Liver (tissue), 3 donors: ENCODE results near the gene HYAL1.
"Not testable (repeated sequence)": the region's sequence is repeated elsewhere in the genome, so short reads cannot be mapped to it uniquely, and the experiment has no call there.

Source experiments
- HNF4A ChIP-seq, 2 donors: conservative IDR thresholded peaks; 2 replicates each; pipeline ENCODE4 v1.6.1; 2016; ENCODE audit warnings: antibody characterized with exemption in 2 of 2, mild to moderate bottlenecking in 2 of 2
- RAD21 ChIP-seq, 2 donors: IDR thresholded peaks; 2 replicates each; pipeline ENCODE4 v1.6.1; 2016; ENCODE audit warnings: antibody characterized with exemption in 2 of 2, mild to moderate bottlenecking in 2 of 2
- TF ChIP-seq, protein P1 (sequence below): IDR thresholded peaks from 2 replicates; pipeline ENCODE4 v1.6.1; 2016; ENCODE audit warnings: antibody characterized with exemption, mild to moderate bottlenecking
- TF ChIP-seq, protein P2 (sequence below): fragments of 150-350 bp; IDR thresholded peaks from 2 replicates; pipeline ENCODE4 v1.5.1; 2017; ENCODE audit warnings: improper control_type of control experiment, low read depth, low read length; ENCODE audit not compliant: missing input control
- donor health status: healthy.
- donor health status: healthy.

GRCh38 chr3:50284121-50284520, 19.3 kb downstream of the HYAL1 start:
- TF ChIP-seq RAD21 (IDR thresholded peaks at IDR 0.05); HNF4A (conservative IDR thresholded peaks at IDR 0.05): not testable (repeated sequence)
- TF ChIP-seq, protein P1, sequence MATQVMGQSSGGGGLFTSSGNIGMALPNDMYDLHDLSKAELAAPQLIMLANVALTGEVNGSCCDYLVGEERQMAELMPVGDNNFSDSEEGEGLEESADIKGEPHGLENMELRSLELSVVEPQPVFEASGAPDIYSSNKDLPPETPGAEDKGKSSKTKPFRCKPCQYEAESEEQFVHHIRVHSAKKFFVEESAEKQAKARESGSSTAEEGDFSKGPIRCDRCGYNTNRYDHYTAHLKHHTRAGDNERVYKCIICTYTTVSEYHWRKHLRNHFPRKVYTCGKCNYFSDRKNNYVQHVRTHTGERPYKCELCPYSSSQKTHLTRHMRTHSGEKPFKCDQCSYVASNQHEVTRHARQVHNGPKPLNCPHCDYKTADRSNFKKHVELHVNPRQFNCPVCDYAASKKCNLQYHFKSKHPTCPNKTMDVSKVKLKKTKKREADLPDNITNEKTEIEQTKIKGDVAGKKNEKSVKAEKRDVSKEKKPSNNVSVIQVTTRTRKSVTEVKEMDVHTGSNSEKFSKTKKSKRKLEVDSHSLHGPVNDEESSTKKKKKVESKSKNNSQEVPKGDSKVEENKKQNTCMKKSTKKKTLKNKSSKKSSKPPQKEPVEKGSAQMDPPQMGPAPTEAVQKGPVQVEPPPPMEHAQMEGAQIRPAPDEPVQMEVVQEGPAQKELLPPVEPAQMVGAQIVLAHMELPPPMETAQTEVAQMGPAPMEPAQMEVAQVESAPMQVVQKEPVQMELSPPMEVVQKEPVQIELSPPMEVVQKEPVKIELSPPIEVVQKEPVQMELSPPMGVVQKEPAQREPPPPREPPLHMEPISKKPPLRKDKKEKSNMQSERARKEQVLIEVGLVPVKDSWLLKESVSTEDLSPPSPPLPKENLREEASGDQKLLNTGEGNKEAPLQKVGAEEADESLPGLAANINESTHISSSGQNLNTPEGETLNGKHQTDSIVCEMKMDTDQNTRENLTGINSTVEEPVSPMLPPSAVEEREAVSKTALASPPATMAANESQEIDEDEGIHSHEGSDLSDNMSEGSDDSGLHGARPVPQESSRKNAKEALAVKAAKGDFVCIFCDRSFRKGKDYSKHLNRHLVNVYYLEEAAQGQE: not testable (repeated sequence)
- TF ChIP-seq, protein P2, sequence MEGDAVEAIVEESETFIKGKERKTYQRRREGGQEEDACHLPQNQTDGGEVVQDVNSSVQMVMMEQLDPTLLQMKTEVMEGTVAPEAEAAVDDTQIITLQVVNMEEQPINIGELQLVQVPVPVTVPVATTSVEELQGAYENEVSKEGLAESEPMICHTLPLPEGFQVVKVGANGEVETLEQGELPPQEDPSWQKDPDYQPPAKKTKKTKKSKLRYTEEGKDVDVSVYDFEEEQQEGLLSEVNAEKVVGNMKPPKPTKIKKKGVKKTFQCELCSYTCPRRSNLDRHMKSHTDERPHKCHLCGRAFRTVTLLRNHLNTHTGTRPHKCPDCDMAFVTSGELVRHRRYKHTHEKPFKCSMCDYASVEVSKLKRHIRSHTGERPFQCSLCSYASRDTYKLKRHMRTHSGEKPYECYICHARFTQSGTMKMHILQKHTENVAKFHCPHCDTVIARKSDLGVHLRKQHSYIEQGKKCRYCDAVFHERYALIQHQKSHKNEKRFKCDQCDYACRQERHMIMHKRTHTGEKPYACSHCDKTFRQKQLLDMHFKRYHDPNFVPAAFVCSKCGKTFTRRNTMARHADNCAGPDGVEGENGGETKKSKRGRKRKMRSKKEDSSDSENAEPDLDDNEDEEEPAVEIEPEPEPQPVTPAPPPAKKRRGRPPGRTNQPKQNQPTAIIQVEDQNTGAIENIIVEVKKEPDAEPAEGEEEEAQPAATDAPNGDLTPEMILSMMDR: not testable (repeated sequence)
